GM21717 (cell line): Measurements from ENCODE around the gene TFEB.

ENCODE experiments used
- ATAC-seq: cut with Tn5 transposase; IDR thresholded peaks from one replicate; pipeline ENCODE4 v1.9.1; 2021; ENCODE audit warnings: mild to moderate bottlenecking, moderate library complexity; ENCODE audit not compliant: unreplicated experiment

The TFEB gene

DNA sequence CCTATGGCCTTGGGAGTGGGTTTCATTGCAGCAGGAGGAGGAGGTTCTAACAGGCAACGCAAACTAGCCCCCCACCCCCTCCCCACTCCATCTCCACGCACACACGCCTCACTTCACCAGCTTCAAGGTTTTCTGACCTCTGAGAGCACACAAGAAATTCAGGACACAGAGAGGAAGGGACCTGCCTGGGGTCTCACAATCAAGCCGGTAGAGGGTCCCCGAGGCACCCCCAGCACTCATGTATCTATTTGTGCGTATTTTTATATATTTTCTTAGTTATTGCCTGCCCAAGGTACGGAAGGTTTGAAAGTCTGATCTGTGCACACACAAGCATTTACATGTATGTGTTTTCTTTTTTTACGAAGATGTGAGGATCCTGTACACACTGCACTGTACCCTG is 80.2 kb downstream of the TFEB start:
- ATAC-seq, result no peak

DNA sequence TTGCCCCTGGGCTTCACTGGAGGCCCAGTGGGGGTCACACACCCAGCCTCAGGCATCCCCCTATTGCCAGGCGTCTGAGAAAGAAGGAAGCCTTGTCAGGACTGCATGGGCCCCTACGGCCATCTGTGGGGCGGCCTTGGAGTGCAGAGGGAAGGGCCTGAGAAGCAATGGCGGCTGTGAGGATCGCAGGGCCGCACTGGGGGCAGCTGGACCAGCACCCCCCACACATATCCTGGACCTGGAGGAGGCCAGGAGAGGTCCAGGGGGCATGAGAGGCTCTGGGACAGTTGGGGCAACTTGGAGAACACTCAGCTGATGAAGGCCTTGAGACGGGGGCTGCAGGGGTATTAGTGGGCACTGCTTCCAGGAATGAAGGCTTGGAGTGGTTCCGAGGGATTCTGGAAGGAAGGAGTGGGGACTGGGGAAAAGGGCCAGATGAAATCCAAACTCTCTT is 80.7 kb downstream of the TFEB start:
- ATAC-seq, result no peak

DNA sequence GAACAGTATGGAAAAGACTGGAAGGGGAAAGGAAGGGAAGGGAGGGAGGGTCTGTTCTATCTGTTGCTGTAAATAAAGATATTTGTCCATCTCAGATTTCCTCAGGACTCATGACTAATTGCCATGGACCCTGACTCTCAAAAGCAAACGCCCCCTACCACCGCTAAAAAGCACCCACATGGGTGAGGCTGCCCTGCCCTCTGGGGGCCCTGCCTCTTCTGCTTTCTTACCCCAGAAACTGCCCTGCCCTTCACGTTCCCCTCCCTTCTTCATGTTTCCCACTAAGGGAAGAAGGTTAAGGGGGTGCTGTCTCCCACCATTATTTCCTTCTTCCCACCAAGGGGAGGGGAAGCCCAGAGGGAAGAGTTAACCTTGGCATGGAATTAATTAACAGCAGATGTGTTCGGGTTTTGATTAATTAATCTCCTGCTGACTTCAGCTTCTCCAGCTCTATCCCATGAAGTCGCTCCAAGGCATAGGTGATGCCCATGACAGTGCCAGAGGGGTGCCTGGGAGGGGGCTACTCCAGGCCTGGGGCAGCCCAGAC is 81.2 kb downstream of the TFEB start:
- no peak for ATAC-seq

DNA sequence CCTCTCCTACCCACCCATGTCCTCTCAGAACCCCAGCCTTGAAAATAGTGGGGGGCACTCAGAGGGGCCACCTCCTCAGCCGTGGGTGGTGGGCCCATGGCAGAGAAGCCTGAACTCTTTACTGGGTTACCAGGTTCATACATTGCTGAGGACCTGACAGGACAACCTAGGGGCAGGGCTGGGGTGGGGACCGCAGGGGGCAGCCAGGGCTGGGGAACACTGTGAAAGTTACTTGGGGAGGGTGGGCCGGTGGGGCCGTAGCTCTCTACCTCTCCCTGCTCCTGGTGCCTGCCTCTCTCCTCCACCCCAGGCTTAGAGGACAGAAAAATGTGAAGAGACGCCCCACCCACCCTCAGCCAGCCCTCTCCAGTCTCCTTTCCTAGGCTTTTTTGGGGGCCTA is 81.7 kb downstream of the TFEB start:
- ATAC-seq, result no peak

DNA sequence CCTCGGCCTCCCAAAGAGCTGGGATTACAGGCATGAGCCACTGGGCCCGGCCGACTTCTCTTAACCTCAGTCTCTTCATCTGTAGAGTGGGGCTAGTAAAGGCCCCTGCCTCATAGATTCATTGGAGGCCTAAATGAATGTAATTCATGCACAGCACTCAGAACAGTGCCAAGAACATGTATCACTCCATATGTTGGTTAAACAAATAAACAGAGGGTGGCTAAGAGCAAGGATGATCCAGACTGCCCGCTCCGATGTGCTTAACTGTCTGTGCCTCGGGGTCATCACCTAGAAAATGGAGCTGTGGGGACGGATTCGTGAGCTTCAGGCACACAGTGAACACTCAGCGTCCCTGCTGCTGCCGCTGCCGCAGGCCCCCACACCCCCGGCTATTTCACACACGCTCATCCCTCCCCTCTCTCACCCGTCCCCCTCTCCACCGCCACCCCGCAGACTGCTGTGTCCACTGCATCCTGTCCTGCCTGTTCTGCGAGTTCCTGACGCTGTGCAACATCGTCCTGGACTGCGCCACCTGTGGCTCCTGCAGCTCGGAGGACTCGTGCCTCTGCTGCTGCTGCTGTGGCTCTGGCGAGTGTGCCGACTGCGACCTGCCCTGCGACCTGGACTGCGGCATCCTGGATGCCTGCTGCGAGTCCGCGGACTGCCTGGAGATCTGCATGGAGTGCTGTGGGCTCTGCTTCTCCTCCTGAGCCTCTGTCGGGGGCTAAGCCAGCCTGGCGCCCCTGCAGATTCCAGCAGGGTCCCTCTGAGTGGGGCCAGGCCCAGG is 82.3 kb downstream of the TFEB start:
- ATAC-seq, result no peak

DNA sequence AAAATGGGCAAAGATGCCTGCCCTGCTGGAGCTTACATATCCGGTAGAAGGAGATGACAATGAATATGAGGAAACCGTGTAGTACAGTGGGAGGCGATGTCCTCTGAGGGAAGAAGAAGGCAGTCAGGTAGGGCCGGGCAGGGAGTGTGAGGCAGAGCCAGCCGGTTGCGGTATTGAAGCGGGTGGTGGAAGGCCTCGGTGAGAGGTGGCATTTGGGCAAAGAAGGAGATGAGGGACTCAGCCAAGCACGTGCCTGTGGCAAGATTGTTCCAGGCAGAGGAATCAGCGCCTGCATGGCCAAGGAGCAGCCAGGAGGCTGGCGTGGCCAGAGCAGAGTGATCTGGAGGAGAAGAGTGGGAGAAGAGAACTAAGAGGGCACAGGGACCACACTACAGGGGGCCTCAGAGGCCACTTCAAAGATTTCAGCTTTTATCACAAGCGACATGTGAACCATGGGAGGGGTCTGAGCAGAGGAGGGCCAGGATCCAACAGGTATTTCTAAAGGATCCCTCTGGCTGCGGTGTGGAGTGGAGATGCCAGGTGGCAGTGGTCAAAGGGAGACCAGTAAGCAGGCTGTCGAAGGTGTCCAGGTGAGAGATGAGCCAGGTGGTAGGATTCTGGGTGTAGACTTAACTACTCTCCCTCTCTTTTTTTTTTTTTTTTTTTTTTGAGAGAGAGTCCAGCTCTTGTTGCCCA is 83.3 kb downstream of the TFEB start:
- ATAC-seq, result no peak

DNA sequence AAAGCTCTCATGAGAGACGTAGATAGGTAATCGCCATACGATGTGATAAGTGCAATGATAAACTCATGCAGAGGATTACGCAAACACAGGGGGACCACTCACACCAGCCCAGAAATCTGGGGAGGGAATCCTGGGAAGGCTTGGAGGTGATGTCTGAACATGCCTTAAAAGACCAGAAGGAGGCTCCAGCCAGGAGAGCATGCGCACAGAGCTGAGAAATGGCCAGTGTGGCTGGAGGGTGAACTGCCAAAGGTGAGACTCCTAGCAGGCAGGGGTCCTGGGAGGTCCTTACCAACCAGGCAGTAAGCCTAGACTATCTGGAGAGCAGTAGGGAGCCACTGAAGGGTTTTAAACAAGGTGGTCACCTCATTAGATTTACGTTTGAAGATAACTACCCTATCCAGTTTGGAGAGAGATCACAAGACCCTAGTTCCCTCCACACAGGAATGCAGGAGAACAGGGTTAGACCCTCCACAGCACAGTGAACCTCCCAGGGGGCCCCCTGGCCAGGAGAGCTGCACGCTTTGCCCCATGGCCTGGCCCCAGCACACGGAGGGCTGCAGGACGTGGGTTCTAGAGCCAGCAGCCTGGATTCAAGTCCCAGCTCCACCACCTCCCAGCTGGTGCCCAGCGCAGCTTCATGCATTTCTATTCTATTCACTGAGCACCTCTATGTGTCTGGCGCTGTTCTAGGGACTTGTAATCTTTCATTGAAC is 84.0 kb downstream of the TFEB start:
- no peak for ATAC-seq

DNA sequence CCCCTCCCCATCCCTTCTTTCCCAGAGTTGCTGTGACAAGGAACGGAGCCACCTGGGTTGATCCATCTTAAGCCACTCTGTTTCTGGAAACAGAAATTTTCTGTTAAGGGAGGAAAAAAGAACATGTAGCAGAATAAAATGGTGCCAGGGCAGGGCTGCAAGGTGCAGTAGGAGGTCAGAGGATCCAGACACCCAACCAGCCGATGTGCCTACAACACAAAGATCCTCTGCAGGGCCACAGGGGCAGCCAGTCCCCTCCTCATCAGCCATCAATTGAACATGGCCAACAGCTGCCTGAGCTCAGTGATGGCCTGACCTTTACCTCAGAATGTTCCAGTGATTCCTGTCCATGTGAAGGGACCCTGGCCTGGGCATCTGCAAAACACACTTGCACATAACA is 85.3 kb downstream of the TFEB start:
- no peak for ATAC-seq

DNA sequence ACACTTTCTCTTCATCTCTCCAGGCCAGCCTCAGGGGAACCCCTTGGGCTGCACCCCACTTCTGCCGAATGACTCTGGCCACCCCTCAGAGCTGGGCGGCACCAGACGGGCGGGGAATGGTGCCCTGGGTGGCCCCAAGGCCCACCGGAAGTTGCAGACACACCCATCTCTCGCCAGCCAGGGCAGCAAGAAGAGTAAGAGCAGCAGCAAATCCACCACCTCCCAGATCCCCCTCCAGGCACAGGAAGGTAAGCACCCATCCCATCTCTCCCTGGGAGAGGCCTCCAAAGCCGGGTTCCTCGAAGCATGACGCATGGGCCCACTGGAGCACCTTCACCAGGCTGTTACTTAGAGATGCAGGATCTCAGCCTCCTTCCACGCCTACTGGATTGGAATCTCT is 85.8 kb downstream of the TFEB start:
- ATAC-seq, result no peak

DNA sequence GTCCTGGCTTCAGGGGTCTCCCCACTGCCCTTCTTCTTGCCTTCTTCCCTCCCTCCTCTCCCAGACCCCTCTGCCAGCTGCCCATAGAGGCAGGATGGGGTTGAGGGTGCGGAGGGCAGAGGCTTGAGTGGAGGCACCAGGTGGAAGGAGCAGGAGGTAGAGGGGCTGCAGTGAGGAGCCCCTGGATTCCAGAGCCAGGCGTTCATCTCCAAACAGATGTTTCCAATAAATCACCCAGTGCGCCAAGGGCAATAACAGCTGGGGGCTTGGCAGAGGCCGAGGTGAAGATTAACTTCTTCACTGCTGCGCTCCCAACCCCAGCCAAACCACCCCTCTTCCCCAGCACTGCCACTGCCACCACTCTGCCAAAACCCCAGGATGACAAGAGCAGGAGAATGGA is 86.5 kb downstream of the TFEB start:
- ATAC-seq, result no peak

DNA sequence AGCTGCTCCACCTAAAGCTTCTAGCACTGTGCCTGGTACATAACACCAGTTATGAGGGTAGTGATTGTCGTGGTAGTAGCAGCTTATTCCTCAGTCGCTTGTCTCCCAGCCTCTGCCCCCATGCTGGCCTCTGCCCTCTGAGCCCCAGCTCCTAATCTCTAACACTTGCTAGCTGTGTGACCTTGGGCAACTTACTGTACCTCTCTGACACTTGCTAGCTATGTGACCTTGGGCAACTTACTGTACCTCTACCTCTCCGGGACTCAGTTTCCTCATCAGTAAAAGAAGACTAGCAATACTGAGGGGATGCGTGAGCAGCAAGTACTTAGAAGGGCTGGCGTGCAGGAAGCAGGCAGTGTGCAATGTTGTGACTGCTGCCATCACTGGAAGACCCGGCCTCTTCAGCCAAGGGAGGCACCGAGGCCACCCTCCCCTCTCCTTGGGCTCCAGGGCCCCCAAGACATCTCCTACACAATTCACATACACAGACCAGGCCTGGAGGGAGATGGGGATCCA is 87.3 kb downstream of the TFEB start:
- ATAC-seq, result no peak

DNA sequence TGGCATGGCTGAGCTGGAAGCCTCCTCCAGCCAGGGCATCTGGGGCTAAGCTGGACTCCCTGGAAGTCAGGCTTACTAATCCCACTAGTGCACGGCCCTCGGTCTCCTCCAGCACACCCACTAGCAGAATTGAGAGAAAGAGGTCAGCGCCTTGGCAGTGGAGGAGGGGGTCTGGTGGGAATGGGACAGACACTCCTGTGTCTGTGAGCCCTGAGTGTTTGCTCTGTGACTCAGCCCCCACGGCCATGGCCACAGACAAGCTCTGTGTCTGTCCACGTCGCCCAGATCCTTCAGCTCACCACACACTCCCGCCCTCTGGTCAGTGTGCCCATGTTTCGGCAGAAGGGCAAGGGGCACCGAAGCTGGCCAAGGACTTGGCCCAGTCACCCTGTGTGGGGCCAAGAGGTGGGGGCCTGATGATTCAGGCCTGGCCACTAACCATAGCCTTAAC is 88.3 kb downstream of the TFEB start:
- ATAC-seq, result no peak

DNA sequence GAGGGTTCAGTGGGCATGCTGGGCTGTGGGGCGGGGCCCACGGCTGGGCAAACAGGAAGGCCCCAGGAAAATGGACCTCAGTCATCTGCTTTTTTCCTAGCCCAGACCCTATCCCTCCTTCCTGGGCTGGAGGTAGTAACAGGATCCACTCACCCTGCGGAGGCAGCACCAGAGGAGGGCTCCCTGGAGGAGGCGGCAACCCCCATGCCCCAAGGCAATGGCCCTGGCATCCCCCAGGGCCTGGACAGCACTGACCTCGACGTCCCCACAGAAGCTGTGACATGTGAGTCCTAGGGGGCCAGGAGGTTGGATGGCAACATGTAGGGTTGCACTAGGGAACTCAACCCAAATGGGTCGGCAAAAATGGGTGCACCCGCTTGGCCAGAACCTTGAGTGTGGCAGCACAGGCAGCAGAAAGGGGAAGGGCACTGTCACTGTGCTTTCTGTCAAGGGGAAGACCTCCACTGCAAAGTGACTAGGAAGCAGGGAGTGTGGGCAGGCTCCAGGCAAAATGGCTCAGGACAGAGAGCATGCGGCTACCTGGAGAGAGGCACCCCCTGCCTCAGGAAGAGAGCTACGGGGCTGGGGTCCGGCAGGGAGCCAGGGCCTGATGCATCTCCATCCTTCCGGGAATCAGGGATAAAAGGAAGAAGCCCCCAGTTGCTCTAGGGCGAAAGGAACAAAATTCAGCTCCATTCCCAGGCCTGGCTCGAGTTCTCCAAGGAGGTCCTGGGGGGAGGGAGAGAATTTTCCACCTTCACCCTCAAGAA is 89.2 kb downstream of the TFEB start:
- no peak for ATAC-seq

DNA sequence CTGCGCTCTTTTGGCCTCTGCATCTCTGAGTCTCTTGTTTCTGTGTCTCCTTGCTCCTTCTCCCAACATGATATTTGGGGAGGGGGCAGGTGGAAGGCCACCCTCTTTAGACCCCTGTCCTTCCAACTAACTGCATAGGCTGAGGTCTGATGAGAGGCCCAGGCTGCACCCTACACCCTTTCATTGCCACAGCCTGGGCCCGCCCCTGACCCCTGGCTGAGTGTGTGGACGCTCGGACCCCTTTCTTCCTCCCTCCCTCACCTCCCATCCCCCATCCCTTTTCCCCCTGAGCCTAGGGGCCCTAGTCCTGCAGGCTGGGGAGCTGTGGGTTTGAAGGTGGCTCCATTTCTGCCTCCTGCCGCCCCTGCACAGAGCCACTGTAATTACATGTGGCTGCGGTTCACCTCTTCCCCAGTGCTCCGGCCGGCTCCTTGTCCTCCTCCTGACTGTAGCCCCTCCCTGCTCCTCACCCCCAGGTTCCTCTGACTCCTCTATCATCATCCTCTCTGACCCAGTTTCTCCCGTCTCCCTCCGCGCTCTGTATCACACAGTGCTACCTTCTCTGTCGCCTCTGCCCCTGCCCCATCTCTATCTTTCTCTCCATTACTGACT is 90.3 kb downstream of the TFEB start:
- no peak for ATAC-seq

DNA sequence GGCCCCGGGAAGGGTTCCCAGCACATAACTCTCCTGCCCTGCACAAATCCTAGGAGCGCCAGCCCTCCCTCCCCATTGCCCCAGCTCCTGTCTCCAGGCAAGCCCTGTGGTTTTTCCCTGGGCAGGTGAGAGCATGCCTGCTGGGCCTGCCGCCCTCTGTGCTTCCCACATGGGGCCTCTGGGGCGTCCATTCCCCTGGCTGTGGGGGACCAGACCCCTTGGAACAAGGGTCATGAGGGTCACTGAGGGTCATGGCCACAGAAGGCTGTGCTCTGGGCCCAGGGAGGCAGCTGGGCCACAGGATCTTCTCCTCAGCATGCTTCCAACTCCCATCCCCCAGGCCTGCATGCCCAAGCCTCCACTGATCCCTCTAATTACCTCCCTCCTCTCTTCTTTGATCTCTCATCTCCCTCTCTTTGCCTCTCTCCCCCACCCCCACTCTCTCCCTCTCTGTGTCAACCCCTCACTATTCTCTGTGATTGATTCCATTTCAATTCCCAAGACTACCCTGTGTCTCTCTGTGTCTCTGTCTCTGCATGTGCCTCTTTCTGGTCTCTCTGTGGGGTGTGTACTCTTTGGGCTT is 91.0 kb downstream of the TFEB start:
- no peak for ATAC-seq

DNA sequence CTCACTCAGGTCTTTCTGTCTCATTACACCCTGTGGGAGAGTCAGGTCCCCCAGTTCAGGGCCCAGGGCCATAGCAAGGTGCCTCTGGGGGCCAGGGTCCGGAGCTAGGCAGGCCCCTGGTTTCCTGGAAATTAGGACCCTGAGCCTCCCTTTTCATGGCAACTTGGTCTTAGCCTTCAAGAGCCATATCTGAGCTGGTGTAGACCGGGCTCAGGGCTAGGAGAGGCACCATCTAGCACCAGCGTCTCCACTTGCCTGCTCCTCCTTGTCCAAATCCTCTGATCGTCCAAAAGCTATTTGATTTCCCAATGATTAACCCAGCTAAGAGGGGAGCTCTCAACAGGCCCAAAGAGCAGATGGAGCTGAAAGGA is 91.5 kb downstream of the TFEB start:
- ATAC-seq, result no peak

DNA sequence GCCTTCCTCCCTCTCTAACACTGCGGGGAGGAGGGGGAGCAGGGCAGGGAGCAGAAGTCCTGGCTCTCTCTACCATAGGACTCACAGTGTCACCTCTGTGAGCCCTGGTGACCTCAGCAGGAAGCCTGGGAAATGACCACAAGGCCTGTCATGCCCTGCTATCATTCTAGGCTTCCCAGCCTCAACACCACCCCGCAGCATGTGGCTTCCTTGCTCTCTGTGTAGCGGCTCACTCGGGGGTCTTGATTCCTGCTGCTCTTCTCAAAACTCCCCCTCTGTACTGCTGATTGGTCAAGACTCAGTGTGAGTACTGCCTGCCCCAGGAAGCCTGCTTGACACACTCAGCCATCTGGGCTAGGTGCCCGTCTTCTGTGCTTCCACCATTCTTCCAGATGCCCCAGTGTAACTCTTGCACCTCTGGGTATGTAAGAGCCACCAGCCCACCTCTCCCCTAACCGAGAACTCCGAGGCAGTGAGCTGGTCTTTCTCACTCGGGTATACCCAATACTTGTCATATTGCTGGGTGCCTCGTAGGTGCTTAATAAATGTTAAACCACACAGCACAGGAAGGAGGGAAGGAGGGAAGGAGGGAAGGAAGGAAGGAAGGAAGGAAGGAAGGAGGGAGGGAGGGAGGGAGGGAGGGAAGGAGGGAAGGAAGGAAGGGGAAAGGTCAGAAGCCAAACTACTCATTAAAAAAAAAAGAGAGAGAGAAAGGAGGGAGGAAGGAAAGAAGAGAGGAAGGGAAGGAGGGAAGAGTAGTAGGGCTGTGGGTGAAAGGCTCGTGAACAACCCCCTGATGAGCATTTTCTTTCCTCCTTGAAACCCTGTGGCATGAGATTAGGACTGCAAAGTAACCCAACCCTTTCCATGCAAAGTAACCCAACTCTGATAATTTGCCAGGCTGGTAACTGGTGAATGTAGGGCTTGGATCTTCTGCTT is 92.2 kb downstream of the TFEB start:
- no peak for ATAC-seq

DNA sequence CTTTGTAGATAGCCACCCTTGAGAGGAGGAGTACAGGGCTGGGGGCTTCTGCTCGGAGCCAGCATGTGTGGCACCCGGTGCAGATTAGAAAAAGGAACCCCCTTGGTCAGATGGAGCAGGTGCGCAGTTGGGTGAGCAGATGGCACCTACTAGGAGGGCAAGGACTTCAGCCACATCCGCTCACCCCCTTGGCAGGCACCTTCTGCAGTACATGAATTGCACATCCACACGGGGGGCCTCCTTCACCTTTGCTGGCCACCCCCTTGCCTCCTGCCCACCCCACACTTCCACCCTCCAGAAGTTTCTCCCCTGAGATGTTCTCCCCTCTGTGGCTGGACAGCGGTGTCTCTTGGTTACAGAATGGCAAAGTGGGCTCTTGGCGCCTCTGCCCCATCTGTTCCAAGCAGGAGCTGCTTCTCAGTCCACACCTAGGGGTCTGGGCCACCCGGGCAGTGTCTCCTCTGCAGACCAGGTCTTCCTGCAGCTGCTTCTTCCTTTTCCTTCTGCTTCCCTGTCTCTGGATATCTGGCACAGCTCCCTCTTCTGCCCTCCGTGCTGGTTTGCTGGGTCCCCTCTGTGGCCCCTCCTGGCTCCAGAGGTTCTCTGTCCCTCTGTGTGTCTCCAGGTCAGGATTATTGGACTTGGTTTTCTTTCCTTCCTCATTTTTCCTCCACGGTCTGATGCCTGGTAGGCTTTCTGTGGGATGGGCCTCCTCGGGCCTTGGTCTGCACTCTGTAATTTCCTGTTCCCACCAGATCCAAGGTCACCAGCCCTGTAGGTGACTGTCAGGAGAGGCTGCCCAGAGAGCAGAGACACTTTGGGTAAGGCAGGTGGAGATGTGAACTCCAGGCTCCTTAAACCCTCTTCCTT is 93.1 kb downstream of the TFEB start:
- ATAC-seq, result no peak
